ENCODE measurements around the gene BPIFB6.

Gene BPIFB6

DNA sequence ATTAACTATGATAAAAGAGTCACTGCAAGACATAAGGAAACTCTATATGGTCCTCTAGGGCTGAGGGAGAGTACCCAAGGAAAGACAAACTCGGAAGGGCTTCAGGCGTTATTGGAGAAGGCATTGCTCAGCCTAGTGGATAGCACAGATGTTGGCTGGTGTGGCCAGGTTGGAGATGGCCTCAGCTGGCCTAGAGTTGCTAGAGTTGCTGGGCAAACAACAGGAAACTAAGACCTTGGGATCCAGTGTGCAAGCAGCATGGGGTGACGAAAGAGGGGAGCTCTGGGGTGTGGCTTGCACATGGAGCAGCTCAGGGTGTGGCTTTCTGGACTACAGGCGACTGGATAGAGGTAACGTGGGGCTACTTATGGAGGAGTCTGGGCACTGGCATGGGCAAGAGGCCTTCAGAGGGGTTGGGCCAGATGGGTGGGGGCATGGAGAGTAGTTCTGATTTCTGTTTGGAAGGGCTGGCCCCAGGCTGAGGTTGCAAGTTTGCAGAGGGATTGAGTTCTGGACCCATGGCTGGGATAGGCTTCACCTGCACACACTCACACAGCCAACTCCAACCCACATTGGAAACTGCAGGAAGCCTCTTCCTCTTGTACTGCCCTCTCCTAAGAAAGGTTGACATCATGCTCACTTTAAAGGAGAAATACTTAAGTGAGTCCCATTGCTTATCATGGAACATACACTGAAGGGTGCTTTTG, 5.2 kb upstream of the BPIFB6 start:
- Histone ChIP-seq H3K36me3 (ENCODE audit: control insufficient read depth, low read length) (no peaks in the 10 kb centered on the region), H3K4me2 (ENCODE audit: low read length) (no peak overlapping the region), H3K9me2 (replicated peaks; ENCODE audit: control insufficient read depth, low read length) (no peaks in the 10 kb centered on the region), H3F3A (ENCODE audit: control insufficient read depth, insufficient read depth) (no peaks in the 10 kb centered on the region), H3K27me3 (ENCODE audit: control insufficient read depth, low read length) (no peaks in the 10 kb centered on the region), H3K27ac (ENCODE audit: low read depth, low read length) (no peak overlapping the region), H3K79me2 (ENCODE audit: control insufficient read depth, low read length) (no peaks in the 10 kb centered on the region), H3K9me3 (ENCODE audit: control insufficient read depth, insufficient read depth, low read length) (no peaks in the 10 kb centered on the region), H3K4me1 (ENCODE audit: control insufficient read depth, low read length) (no peaks in the 10 kb centered on the region), H3K4me3 (ENCODE audit: low read length) (no peak overlapping the region), H4K20me1 (ENCODE audit: control insufficient read depth, insufficient read depth, low read depth, low read length) (no peaks in the 10 kb centered on the region)
- no peak for TF ChIP-seq CTCF (IDR thresholded peaks at IDR 0.05; ENCODE audit: low read depth, low read length, poor library complexity, severe bottlenecking)
- no peak for TF ChIP-seq EZH2phosphoT487 (IDR thresholded peaks at IDR 0.05; ENCODE audit: borderline replicate concordance, low read length)

GRCh38 chr20:33026779-33027759, 4.4 kb upstream of the BPIFB6 start:
- no peaks in the 10 kb centered on the region for H3K27me3 ChIP-seq (ENCODE audit: control insufficient read depth, low read length)
- no peaks in the 10 kb centered on the region for H3K36me3 ChIP-seq (ENCODE audit: control insufficient read depth, low read length)
- H3K9me3 ChIP-seq (ENCODE audit: control insufficient read depth, insufficient read depth, low read length), result no peaks in the 10 kb centered on the region
- no peak overlapping the region for H3K27ac ChIP-seq (ENCODE audit: low read depth, low read length)
- no peaks in the 10 kb centered on the region for H3K9me2 ChIP-seq (replicated peaks; ENCODE audit: control insufficient read depth, low read length)
- H4K20me1 ChIP-seq (ENCODE audit: control insufficient read depth, insufficient read depth, low read depth, low read length), result no peaks in the 10 kb centered on the region
- H3K79me2 ChIP-seq (ENCODE audit: control insufficient read depth, low read length), result no peaks in the 10 kb centered on the region
- no peak overlapping the region for H3K4me2 ChIP-seq (ENCODE audit: low read length)
- TF ChIP-seq CTCF (IDR thresholded peaks at IDR 0.05; ENCODE audit: low read depth, low read length, poor library complexity, severe bottlenecking), result no peak
- no peak for TF ChIP-seq EZH2phosphoT487 (IDR thresholded peaks at IDR 0.05; ENCODE audit: borderline replicate concordance, low read length)
- no peaks in the 10 kb centered on the region for H3F3A ChIP-seq (ENCODE audit: control insufficient read depth, insufficient read depth)
- H3K4me1 ChIP-seq (ENCODE audit: control insufficient read depth, low read length), result no peaks in the 10 kb centered on the region
- no peak overlapping the region for H3K4me3 ChIP-seq (ENCODE audit: low read length)

DNA sequence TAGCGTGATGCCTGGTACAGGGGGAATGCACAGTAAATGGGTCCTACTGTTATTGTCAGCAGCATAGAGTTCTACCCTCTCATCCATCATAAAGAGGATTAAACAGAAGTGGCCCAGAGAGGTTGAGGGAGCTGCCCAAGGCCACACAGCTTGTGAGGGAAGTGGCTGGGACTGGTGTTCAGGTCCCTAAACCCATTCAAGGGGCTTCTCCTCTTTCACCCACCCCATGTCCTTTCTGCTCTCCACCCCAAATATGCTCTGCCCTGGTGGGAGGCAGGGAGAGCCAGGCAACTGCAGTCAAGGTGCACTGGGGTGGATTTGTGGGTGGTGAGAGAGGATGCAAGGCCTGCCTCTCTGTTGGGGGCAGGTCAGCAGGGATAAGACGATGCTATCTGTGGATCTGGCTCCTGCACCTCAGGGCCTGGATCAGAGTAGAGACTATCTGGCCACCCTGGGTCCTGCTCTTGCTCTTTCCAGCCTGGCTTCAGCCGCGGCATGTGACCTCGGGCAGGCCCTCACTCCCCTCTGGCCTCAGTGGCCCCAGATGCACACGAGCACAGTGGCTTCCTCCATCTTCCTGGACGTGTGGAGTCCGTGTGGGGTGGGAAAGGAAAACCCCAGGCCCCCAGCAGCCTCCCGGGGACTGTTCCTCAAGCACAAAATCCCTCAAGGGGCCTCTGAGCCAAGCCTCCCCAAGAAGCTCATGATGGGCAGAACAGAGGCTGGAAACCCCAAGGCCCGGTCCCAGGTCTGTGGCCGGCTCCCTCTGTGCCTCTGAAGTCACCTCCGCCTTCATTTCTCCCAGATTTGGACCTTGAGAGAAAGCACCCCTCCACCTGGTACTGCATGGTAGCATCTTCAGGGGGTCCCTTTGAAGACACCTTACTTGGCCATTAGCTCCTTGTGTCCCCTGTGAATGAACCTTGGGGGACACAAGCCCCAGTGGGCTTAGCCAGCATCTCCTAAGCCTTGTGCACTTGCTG, 3.4 kb upstream of the BPIFB6 start:
- Histone ChIP-seq H3K79me2 (ENCODE audit: control insufficient read depth, low read length) (no peaks in the 10 kb centered on the region), H3K27ac (ENCODE audit: low read depth, low read length) (no peak overlapping the region), H3K27me3 (ENCODE audit: control insufficient read depth, low read length) (no peaks in the 10 kb centered on the region), H3K36me3 (ENCODE audit: control insufficient read depth, low read length) (no peaks in the 10 kb centered on the region), H4K20me1 (ENCODE audit: control insufficient read depth, insufficient read depth, low read depth, low read length) (no peaks in the 10 kb centered on the region), H3K4me3 (ENCODE audit: low read length) (no peak overlapping the region), H3K4me2 (ENCODE audit: low read length) (no peak overlapping the region), H3K9me3 (ENCODE audit: control insufficient read depth, insufficient read depth, low read length) (no peaks in the 10 kb centered on the region), H3F3A (ENCODE audit: control insufficient read depth, insufficient read depth) (no peaks in the 10 kb centered on the region), H3K9me2 (replicated peaks; ENCODE audit: control insufficient read depth, low read length) (no peaks in the 10 kb centered on the region), H3K4me1 (ENCODE audit: control insufficient read depth, low read length) (no peaks in the 10 kb centered on the region)
- TF ChIP-seq EZH2phosphoT487 (IDR thresholded peaks at IDR 0.05; ENCODE audit: borderline replicate concordance, low read length) (no peak), CTCF (IDR thresholded peaks at IDR 0.05; ENCODE audit: low read depth, low read length, poor library complexity, severe bottlenecking) (no peak)

Measured in DOHH2 (cell line).